ENCODE data around the gene ARL15. TPM values are rescaled to one million over a fixed set of nuclear protein-coding genes. Genes with fewer than 3 reads are reported as not detected.

Gene ARL15
- total RNA-seq, 1 donor from 2014 or later: 16.9 TPM

GRCh38 chr5:54184806-54185205, 125.6 kb downstream of the ARL15 start:
- H3K27me3 Mint-ChIP-seq: no peaks in the 10 kb centered on the region
- peaks cover 4% of the 10 kb centered on the region for H3K9me3 Mint-ChIP-seq
- DNase-seq (ENCODE audit: extremely low spot score, unreplicated experiment): no peak
- no peak overlapping the region for H3K4me3 Mint-ChIP-seq
- TF ChIP-seq, protein P1, sequence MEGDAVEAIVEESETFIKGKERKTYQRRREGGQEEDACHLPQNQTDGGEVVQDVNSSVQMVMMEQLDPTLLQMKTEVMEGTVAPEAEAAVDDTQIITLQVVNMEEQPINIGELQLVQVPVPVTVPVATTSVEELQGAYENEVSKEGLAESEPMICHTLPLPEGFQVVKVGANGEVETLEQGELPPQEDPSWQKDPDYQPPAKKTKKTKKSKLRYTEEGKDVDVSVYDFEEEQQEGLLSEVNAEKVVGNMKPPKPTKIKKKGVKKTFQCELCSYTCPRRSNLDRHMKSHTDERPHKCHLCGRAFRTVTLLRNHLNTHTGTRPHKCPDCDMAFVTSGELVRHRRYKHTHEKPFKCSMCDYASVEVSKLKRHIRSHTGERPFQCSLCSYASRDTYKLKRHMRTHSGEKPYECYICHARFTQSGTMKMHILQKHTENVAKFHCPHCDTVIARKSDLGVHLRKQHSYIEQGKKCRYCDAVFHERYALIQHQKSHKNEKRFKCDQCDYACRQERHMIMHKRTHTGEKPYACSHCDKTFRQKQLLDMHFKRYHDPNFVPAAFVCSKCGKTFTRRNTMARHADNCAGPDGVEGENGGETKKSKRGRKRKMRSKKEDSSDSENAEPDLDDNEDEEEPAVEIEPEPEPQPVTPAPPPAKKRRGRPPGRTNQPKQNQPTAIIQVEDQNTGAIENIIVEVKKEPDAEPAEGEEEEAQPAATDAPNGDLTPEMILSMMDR (conservative IDR thresholded peaks at IDR 0.05): no peak
- peaks cover 3% of the 10 kb centered on the region for H3K36me3 Mint-ChIP-seq
- H3K4me1 Mint-ChIP-seq (ENCODE audit: unreplicated experiment): peaks cover 25% of the 10 kb centered on the region
- H3K27ac Mint-ChIP-seq: no peak overlapping the region

GRCh38 chr5:54180630-54181031, 129.7 kb downstream of the ARL15 start:
- Mint-ChIP-seq H3K4me3 (no peak overlapping the region), H3K9me3 (peaks cover 4% of the 10 kb centered on the region), H3K4me1 (ENCODE audit: unreplicated experiment) (peaks cover 21% of the 10 kb centered on the region), H3K27me3 (no peaks in the 10 kb centered on the region), H3K36me3 (peaks cover 3% of the 10 kb centered on the region), H3K27ac (no peak overlapping the region)
- TF ChIP-seq, protein P1 (conservative IDR thresholded peaks at IDR 0.05): no peak
- no peak for DNase-seq (ENCODE audit: extremely low spot score, unreplicated experiment)

- H3K27me3 Mint-ChIP-seq: no peaks in the 10 kb centered on the region
- TF ChIP-seq, protein P1 (conservative IDR thresholded peaks at IDR 0.05): no peak
- H3K36me3 Mint-ChIP-seq: peaks cover 3% of the 10 kb centered on the region
- no peak overlapping the region for H3K27ac Mint-ChIP-seq
- H3K4me3 Mint-ChIP-seq: no peak overlapping the region
- H3K4me1 Mint-ChIP-seq (ENCODE audit: unreplicated experiment): peaks cover 21% of the 10 kb centered on the region
- no peak for DNase-seq (ENCODE audit: extremely low spot score, unreplicated experiment)
- H3K9me3 Mint-ChIP-seq: no peaks in the 10 kb centered on the region
Measured at GRCh38 chr5:54178991-54179390, 131.4 kb downstream of the ARL15 start.

- peaks cover 7% of the 10 kb centered on the region for H3K36me3 Mint-ChIP-seq
- no peak overlapping the region for H3K4me3 Mint-ChIP-seq
- DNase-seq (ENCODE audit: extremely low spot score, unreplicated experiment): no peak
- no peaks in the 10 kb centered on the region for H3K9me3 Mint-ChIP-seq
- no peaks in the 10 kb centered on the region for H3K27me3 Mint-ChIP-seq
- peaks cover 21% of the 10 kb centered on the region for H3K4me1 Mint-ChIP-seq (ENCODE audit: unreplicated experiment)
- TF ChIP-seq, protein P1 (conservative IDR thresholded peaks at IDR 0.05): no peak
- no peak overlapping the region for H3K27ac Mint-ChIP-seq
Measured at GRCh38 chr5:54178207-54178606, 132.2 kb downstream of the ARL15 start.

GRCh38 chr5:54177058-54177457, 133.3 kb downstream of the ARL15 start:
- TF ChIP-seq, protein P1 (conservative IDR thresholded peaks at IDR 0.05): no peak
- Mint-ChIP-seq H3K27ac (no peak overlapping the region), H3K4me1 (ENCODE audit: unreplicated experiment) (peaks cover 21% of the 10 kb centered on the region), H3K4me3 (no peak overlapping the region), H3K36me3 (peaks cover 7% of the 10 kb centered on the region), H3K9me3 (no peaks in the 10 kb centered on the region), H3K27me3 (no peaks in the 10 kb centered on the region)
- DNase-seq (ENCODE audit: extremely low spot score, unreplicated experiment): no peak
